Embryonic facial prominence (tissue), 1 donor: ENCODE results near the gene CYS1.
"Not testable (repeated sequence)": the region's sequence is repeated elsewhere in the genome, so short reads cannot be mapped to it uniquely, and the experiment has no call there.

Experiments used
- DNase-seq: peaks from one replicate; pipeline ENCODE4 v3.0.0-alpha.2; 2016; ENCODE audit errors: extremely low spot score

CYS1 gene

GRCh38 chr2:10079870-10080535, at the start of gene CYS1:
Gene CYS1 (minus strand): TSS chr2:10080411. CDS start chr2:10080223, 188 bp downstream.
- DNase-seq: no peak

- DNase-seq: no peak
Measured at GRCh38 chr2:10129490-10129889, 49.3 kb upstream of the CYS1 start.

- DNase-seq: no peak
Measured at GRCh38 chr2:10128420-10128819, 48.2 kb upstream of the CYS1 start.

GRCh38 chr2:10126632-10127026, 46.4 kb upstream of the CYS1 start:
- no peak for DNase-seq

GRCh38 chr2:10125842-10126631, 45.8 kb upstream of the CYS1 start:
- no peak for DNase-seq

- peak; percentile 65 for DNase-seq
Measured at GRCh38 chr2:10124538-10125045, 44.4 kb upstream of the CYS1 start.

GRCh38 chr2:10123281-10123680, 43.1 kb upstream of the CYS1 start:
- no peak for DNase-seq

GRCh38 chr2:10122500-10123280, 42.5 kb upstream of the CYS1 start, which contains the start of gene RRM2:
Gene RRM2 (plus strand): TSS chr2:10122739. CDS start chr2:10122799, 60 bp downstream.
- DNase-seq: peak; percentile 89

- no peak for DNase-seq
Measured at GRCh38 chr2:10120877-10121574, 40.8 kb upstream of the CYS1 start.

GRCh38 chr2:10120158-10120876, 40.1 kb upstream of the CYS1 start:
- peak; percentile 53 for DNase-seq

- DNase-seq: no peak
Measured at GRCh38 chr2:10119601-10120157, 39.5 kb upstream of the CYS1 start.

- DNase-seq: no peak
Measured at GRCh38 chr2:10119027-10119325, 38.8 kb upstream of the CYS1 start.

- no peak for DNase-seq
Measured at GRCh38 chr2:10109311-10109710, 29.1 kb upstream of the CYS1 start.

- not testable (repeated sequence) for DNase-seq
Measured at GRCh38 chr2:10104906-10105305, 24.7 kb upstream of the CYS1 start.

- no peak for DNase-seq
Measured at GRCh38 chr2:10103179-10103578, 23.0 kb upstream of the CYS1 start.

GRCh38 chr2:10101491-10101890, 21.3 kb upstream of the CYS1 start:
- DNase-seq: no peak

- DNase-seq: no peak
Measured at GRCh38 chr2:10097352-10098148, 17.3 kb upstream of the CYS1 start.

- DNase-seq: no peak
Measured at GRCh38 chr2:10096641-10097040, 16.4 kb upstream of the CYS1 start.

- no peak for DNase-seq
Measured at GRCh38 chr2:10095175-10095574, 15.0 kb upstream of the CYS1 start.

GRCh38 chr2:10094271-10094814, 14.1 kb upstream of the CYS1 start:
- DNase-seq: no peak
